GM12878 (cell line): ENCODE results near the gene CREBZF. TPM values are rescaled to one million over a fixed set of nuclear protein-coding genes. Genes with fewer than 3 reads are reported as not detected.

Experiments
- ATAC-seq: fragments of 200-7000 bp; cut with Tn5 transposase; 3 replicates; pipeline ENCODE4 v1.9.1; 2020; ENCODE audit warnings: mild to moderate bottlenecking, moderate library complexity
- BruUV-seq: library from RNA; stranded (reverse); fragments of 400-500 nt; replicated peaks from 2 replicates; lab custom pipeline; 2021; lab: Mats Ljungman, UMichigan
- CTCF ChIA-PET: fragments of 300-600 bp; sonication (Branson Sonifier 250); formaldehyde crosslinking; extraction: SDS; loops from one replicate; lab custom pipeline; 2021; ENCODE audit warnings: inconsistent platforms; lab: Yijun Ruan, JAX
- POLR2A ChIA-PET: fragments of 350-600 bp; formaldehyde crosslinking; extraction: SDS; loops from one replicate; lab custom pipeline; 2021; ENCODE audit warnings: inconsistent platforms; lab: Charles Lee
- RAD21 ChIA-PET: fragments of 300-600 bp; sonication (Branson Sonifier 250); formaldehyde crosslinking; loops from one replicate; lab custom pipeline; 2023; ENCODE audit warnings: antibody characterized with exemption; ENCODE audit not compliant: unreplicated experiment; lab: Charles Lee
- SMC1A ChIA-PET: fragments of 300-600 bp; sonication (Branson Sonifier 250); formaldehyde crosslinking; loops from one replicate; lab custom pipeline; 2023; ENCODE audit not compliant: unreplicated experiment, uncharacterized antibody; lab: Charles Lee
- DNase-seq: peaks from one replicate; pipeline ENCODE4 v3.0.0-alpha.2; 2011; ENCODE audit warnings: low read depth, low spot score
- FAIRE-seq: peaks from 3 replicates; lab custom pipeline; 2011; peaks lifted over from hg19 to GRCh38; lab: Jason Lieb, UNC
- H2AFZ ChIP-seq: 2 replicates; pipeline ENCODE4 v1.6.0; 2011; ENCODE audit warnings: low read depth, low read length, control low read depth; ENCODE audit not compliant: control insufficient read depth
- H3K27ac ChIP-seq: 2 replicates; pipeline ENCODE4 v1.5.1; 2011; ENCODE audit warnings: control low read depth; ENCODE audit not compliant: control insufficient read depth, insufficient read depth
- H3K27me3 ChIP-seq, 2 experiments: replicated peaks in 1 of 2; 2 replicates each; pipeline versions ENCODE4 v1.6.0 to v1.6.1; 2011; ENCODE audit warnings: low read length in 1 of 2; ENCODE audit not compliant: control insufficient read depth in 2 of 2, insufficient read depth in 2 of 2
- H3K36me3 ChIP-seq, 2 experiments: 2 replicates each; pipeline ENCODE4 v1.5.1; 2011; ENCODE audit warnings: low read length in 1 of 2; ENCODE audit not compliant: control insufficient read depth in 2 of 2, insufficient read depth in 2 of 2
- H3K4me1 ChIP-seq: 2 replicates; pipeline ENCODE4 v1.6.1; 2011; ENCODE audit warnings: mild to moderate bottlenecking, low read length, moderate library complexity, mixed read lengths; ENCODE audit not compliant: control insufficient read depth, insufficient read depth
- H3K4me2 ChIP-seq: 2 replicates; pipeline ENCODE4 v1.6.0; 2011; ENCODE audit warnings: control low read depth; ENCODE audit not compliant: control insufficient read depth, insufficient read depth
- H3K4me3 ChIP-seq: fragments of 200-600 bp; sonication (generic); 2 replicates; pipeline ENCODE4 v1.5.1; 2016
- H3K79me2 ChIP-seq: 2 replicates; pipeline ENCODE4 v1.6.0; 2011; ENCODE audit warnings: low read length; ENCODE audit not compliant: control insufficient read depth, insufficient read depth
- H3K9ac ChIP-seq: 2 replicates; pipeline ENCODE4 v1.8.0; 2011; ENCODE audit warnings: low read length, control low read depth, mixed read lengths; ENCODE audit not compliant: control insufficient read depth, insufficient read depth
- H3K9me3 ChIP-seq: replicated peaks from 3 replicates; pipeline ENCODE4 v1.5.1; 2011; ENCODE audit warnings: mild to moderate bottlenecking, low read length; ENCODE audit not compliant: control insufficient read depth, insufficient read depth
- H4K20me1 ChIP-seq: 2 replicates; pipeline ENCODE4 v1.6.0; 2011; ENCODE audit not compliant: control insufficient read depth, insufficient read depth
- ESRRA ChIP-seq: IDR thresholded peaks from 2 replicates; pipeline ENCODE4 v1.6.1; 2012; ENCODE audit warnings: mild to moderate bottlenecking, low read length, improper control_type of control experiment
- GABPA ChIP-seq: IDR thresholded peaks from 2 replicates; pipeline ENCODE4 v1.6.1; 2014; ENCODE audit warnings: antibody characterized with exemption, low read depth, mild to moderate bottlenecking, inconsistent platforms
- IRF4 ChIP-seq: IDR thresholded peaks from 2 replicates; pipeline ENCODE4 v1.6.1; 2011; ENCODE audit warnings: low read depth, low read length
- RAD51 ChIP-seq: fragments of 450-650 bp; IDR thresholded peaks from 2 replicates; pipeline ENCODE4 v1.6.1; 2016; ENCODE audit warnings: moderate library complexity, mild to moderate bottlenecking, inconsistent platforms
- SIN3A ChIP-seq: IDR thresholded peaks from 2 replicates; pipeline ENCODE4 v1.6.1; 2012; ENCODE audit warnings: low read depth, low read length, improper control_type of control experiment
- SMC3 ChIP-seq: IDR thresholded peaks from 2 replicates; pipeline ENCODE4 v1.6.1; 2011; ENCODE audit warnings: low read length, improper control_type of control experiment, borderline replicate concordance
- SREBF2 ChIP-seq: IDR thresholded peaks from 2 replicates; pipeline ENCODE4 v1.6.1; 2012; ENCODE audit warnings: mild to moderate bottlenecking, low read length
- SUPT20H ChIP-seq: IDR thresholded peaks from 2 replicates; pipeline ENCODE4 v1.6.1; 2011; ENCODE audit warnings: low read depth, mild to moderate bottlenecking, low read length, moderate library complexity, borderline replicate concordance; ENCODE audit not compliant: control insufficient read depth
- WGBS: methylation state at CpG from one replicate; pipeline ENCODE4 v1.1.6; 2016; ENCODE audit warnings: low lambda C conversion rate; ENCODE audit not compliant: insufficient replicate concordance, insufficient coverage; ENCODE audit errors: missing lambda C conversion rate; 5-methylcytosine and 5-hydroxymethylcytosine counted together
- in situ Hi-C: fragments of 300-500 bp; cut with MboI; formaldehyde crosslinking; loops from 9 replicates; pipeline ENCODE4 v1.14.3; 2018; ENCODE audit warnings: mixed read lengths
- intact Hi-C: fragments of 100-400 bp; cut with micrococcal nuclease; formaldehyde crosslinking; loops from one replicate; pipeline ENCODE4 v1.14.2; 2022; ENCODE audit not compliant: unreplicated experiment
- polyA plus RNA-seq, 11 experiments: library from polyadenylated mRNA; depleted of rRNA in 4 of 11; unstranded in 6 of 11; stranded (reverse) in 5 of 11; fragments of >200 nt; fragmentation: Nextera tagmentation in 4 of 11; fragmentation: Illumina TruSeq in 1 of 11; extraction: Ambion mirVana in 4 of 11; extraction: Trizol in 1 of 11; gene quantifications; 1 replicate in 1 of 11; 2 replicates in 10 of 11; pipeline versions ENCODE4 v1.2.1 to v1.2.3, GENCODE V29; 2011 to 2016; ENCODE audit warnings: inconsistent platforms in 2 of 11, missing spikeins in 2 of 11, low read depth in 1 of 11
- total RNA-seq, 4 experiments: library from RNA; depleted of rRNA in 3 of 4; stranded (reverse); fragments of >200 nt in 3 of 4; fragmentation: Illumina TruSeq in 1 of 4; extraction: Trizol in 1 of 4; gene quantifications; 2 replicates each; pipeline versions ENCODE4 v1.2.1 to v1.2.3, GENCODE V29; 2013 to 2021
- TF ChIP-seq, protein P1 (sequence below): fragments of 450-650 bp; IDR thresholded peaks from 2 replicates; pipeline ENCODE4 v1.6.1; 2016; ENCODE audit warnings: mild to moderate bottlenecking, moderate library complexity, borderline replicate concordance
- TF ChIP-seq, protein P2 (sequence below): IDR thresholded peaks from 2 replicates; pipeline ENCODE4 v1.6.1; 2012; ENCODE audit warnings: low read depth, low read length, improper control_type of control experiment
- TF ChIP-seq, protein P3 (sequence below): fragments of 450-650 bp; IDR thresholded peaks from 2 replicates; pipeline ENCODE4 v1.6.1; 2014; ENCODE audit warnings: mild to moderate bottlenecking

Gene CREBZF
- total and polyA plus RNA-seq, 10 of the 15 experiments (the other 5 are each of a cell fraction or from before 2014, with no cell fraction given): 11.1 to 51.2 (median 34.1) TPM

DNA sequence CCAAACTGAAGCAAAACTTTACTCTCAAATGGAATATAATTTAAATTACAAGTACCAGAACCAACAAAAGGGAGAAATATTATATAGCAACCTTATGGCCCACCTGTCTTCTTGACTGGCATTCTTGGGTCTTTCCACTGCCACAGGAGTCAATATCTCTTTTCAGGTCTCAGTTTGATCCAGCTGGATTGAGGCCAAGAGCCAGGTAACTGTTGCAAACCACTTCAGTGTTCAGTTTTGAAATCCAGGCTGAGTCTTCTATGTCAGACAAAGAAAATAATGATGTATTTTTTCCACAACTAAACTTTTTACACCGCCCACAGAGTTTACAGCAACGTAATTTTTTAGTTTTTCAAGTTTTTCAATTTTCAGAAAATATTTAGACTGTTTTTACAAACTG, 38.4 kb downstream of the CREBZF start (continued):
- TF ChIP-seq, protein P1, sequence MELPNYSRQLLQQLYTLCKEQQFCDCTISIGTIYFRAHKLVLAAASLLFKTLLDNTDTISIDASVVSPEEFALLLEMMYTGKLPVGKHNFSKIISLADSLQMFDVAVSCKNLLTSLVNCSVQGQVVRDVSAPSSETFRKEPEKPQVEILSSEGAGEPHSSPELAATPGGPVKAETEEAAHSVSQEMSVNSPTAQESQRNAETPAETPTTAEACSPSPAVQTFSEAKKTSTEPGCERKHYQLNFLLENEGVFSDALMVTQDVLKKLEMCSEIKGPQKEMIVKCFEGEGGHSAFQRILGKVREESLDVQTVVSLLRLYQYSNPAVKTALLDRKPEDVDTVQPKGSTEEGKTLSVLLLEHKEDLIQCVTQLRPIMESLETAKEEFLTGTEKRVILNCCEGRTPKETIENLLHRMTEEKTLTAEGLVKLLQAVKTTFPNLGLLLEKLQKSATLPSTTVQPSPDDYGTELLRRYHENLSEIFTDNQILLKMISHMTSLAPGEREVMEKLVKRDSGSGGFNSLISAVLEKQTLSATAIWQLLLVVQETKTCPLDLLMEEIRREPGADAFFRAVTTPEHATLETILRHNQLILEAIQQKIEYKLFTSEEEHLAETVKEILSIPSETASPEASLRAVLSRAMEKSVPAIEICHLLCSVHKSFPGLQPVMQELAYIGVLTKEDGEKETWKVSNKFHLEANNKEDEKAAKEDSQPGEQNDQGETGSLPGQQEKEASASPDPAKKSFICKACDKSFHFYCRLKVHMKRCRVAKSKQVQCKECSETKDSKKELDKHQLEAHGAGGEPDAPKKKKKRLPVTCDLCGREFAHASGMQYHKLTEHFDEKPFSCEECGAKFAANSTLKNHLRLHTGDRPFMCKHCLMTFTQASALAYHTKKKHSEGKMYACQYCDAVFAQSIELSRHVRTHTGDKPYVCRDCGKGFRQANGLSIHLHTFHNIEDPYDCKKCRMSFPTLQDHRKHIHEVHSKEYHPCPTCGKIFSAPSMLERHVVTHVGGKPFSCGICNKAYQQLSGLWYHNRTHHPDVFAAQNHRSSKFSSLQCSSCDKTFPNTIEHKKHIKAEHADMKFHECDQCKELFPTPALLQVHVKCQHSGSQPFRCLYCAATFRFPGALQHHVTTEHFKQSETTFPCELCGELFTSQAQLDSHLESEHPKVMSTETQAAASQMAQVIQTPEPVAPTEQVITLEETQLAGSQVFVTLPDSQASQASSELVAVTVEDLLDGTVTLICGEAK: no peak
- TF ChIP-seq IRF4 (no peak), RAD51 (no peak), ESRRA (no peak), GABPA (no peak), SMC3 (no peak), SUPT20H (no peak), SREBF2 (no peak)
- TF ChIP-seq, protein P2, sequence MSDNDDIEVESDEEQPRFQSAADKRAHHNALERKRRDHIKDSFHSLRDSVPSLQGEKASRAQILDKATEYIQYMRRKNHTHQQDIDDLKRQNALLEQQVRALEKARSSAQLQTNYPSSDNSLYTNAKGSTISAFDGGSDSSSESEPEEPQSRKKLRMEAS: no peak

DNA sequence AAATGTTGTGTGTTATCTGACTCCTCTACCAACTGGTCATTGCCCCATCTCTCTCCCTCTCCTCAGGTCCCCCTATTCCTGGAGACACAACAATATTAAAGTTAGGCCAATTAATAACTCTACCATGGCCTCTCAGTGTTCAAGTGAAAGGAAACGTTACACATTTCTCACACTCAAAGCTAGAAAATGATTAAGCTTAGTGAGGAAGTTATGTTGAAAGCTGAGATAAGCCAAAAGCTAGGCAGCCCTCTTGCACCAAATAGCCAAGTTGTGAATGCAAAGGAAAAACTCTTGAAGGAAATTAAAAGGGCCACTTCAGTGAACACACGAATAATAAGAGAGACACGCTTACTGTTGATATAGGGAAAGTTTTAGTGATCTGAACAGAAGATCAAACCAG, 44.7 kb downstream of the CREBZF start:
- Histone ChIP-seq H3K4me3 (no peak overlapping the region), H3K9ac (no peak overlapping the region), H2AFZ (no peak overlapping the region), H3K79me2 (no peaks in the 10 kb centered on the region), H3K9me3 (no peaks in the 10 kb centered on the region), H3K4me1 (no peaks in the 10 kb centered on the region), H3K27ac (no peak overlapping the region), H3K27me3 (no peaks in the 10 kb centered on the region), H3K36me3 (no peaks in the 10 kb centered on the region), H4K20me1 (no peaks in the 10 kb centered on the region), H3K4me2 (no peak overlapping the region)
- ATAC-seq (no peak), FAIRE-seq (no peak), DNase-seq (no peak)
- in situ Hi-C loops: no loop called here
- ChIA-PET RAD21 (no interaction called here), CTCF (no interaction called here), SMC1A (interaction anchor here (0.9 kb wide), 1 partner anchor 72 kb away, joined by 5 read pairs; no protein-coding TSS in a partner anchor), POLR2A (interaction anchor here (0.6 to 0.9 kb wide), 2 partner anchors 31 to 318 kb away, joined by 3 to 7 read pairs; no protein-coding TSS in a partner anchor)
- no TSS peak for BruUV-seq
- intact Hi-C loops: loop anchor here (10.0 kb wide), 1 partner anchor 505 kb away; no protein-coding TSS in a partner anchor
- 26% methylated on average over 3 of the region's 3 CpGs for WGBS
- no peak for TF ChIP-seq SIN3A
- TF ChIP-seq, protein P3, sequence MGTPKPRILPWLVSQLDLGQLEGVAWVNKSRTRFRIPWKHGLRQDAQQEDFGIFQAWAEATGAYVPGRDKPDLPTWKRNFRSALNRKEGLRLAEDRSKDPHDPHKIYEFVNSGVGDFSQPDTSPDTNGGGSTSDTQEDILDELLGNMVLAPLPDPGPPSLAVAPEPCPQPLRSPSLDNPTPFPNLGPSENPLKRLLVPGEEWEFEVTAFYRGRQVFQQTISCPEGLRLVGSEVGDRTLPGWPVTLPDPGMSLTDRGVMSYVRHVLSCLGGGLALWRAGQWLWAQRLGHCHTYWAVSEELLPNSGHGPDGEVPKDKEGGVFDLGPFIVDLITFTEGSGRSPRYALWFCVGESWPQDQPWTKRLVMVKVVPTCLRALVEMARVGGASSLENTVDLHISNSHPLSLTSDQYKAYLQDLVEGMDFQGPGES: no peak
